ENCODE results near the gene CLCA2.

The CLCA2 gene, protein sequence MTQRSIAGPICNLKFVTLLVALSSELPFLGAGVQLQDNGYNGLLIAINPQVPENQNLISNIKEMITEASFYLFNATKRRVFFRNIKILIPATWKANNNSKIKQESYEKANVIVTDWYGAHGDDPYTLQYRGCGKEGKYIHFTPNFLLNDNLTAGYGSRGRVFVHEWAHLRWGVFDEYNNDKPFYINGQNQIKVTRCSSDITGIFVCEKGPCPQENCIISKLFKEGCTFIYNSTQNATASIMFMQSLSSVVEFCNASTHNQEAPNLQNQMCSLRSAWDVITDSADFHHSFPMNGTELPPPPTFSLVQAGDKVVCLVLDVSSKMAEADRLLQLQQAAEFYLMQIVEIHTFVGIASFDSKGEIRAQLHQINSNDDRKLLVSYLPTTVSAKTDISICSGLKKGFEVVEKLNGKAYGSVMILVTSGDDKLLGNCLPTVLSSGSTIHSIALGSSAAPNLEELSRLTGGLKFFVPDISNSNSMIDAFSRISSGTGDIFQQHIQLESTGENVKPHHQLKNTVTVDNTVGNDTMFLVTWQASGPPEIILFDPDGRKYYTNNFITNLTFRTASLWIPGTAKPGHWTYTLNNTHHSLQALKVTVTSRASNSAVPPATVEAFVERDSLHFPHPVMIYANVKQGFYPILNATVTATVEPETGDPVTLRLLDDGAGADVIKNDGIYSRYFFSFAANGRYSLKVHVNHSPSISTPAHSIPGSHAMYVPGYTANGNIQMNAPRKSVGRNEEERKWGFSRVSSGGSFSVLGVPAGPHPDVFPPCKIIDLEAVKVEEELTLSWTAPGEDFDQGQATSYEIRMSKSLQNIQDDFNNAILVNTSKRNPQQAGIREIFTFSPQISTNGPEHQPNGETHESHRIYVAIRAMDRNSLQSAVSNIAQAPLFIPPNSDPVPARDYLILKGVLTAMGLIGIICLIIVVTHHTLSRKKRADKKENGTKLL

DNA sequence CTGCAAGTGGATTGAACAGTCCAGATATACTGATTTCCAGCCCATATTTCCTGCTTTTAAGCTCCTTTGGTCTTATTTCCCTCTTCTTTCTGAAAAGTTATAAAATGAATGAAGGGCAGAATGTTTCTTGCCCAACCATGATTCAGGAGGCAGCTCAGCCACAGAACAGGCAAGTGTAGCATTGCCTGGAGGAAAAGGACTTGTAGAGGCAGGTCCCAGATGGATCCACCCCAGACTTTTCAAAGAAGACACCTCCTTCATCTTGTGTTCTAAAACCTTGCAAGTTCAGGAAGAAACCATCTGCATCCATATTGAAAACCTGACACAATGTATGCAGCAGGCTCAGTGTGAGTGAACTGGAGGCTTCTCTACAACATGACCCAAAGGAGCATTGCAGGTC is at the start of gene CLCA2:
Gene CLCA2 (plus strand): TSS at position 299 of the 400 bp plus-strand sequence. CDS start 77 bp downstream, at position 376.
- DNase-seq = no peak

DNA sequence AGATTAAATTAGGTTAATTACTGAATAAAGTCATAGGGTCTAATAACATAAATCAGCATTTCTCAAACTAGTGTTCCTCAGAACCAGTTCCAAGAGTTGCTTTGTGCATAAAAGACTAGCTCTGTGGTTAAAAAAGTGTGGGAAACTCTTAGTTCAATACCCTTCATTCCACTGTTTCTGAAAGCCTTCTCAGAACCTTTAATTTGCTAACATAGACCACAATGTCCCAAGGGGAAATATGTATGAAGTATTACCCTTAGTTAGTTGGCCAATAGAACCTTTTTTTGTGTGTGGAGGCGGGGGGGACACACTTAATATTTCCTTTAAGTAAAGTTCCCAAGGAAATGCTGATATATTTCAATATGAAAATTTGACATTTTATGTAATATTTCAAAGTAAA is 48.3 kb upstream of the CLCA2 start:
- no peak for DNase-seq

DNA sequence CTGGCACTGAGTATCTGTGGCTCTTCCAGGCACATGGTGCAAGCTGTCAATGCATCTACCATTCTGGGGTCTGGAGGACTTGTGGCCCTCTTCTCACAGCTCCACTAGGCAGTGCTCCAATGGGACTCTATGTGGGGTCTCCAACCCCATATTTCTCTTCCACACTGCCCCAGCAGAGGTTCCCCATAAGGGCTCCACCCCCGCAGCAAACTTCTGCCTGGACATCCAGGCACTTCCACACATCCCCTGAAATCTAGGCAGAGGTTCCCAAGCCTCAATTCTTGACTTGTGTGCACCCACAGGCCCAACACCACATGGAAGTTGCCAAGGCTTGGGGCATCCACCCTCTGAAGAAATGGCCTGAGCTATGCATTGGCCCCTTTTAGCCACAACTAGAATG is 46.6 kb upstream of the CLCA2 start:
- no peak for DNase-seq

DNA sequence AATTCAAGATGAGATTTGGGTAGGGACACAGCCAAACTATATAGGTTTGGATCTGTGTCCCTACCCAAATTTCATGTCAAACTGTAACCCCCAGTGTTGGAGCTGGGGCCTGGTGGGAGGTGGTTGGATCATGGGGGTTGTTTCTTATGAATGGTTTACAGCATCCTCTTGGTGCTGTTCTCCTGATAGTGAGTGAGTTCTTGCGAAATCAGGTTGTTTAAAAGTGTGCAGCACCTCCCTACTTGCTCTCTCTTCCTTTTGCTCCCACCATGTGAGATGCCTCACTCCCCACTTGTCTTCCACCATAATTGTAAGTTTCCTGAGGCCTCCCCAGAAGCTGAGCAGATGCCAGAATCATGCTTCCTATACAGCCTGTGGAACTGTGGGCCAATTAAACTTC is 45.2 kb upstream of the CLCA2 start:
- DNase-seq = no peak

DNA sequence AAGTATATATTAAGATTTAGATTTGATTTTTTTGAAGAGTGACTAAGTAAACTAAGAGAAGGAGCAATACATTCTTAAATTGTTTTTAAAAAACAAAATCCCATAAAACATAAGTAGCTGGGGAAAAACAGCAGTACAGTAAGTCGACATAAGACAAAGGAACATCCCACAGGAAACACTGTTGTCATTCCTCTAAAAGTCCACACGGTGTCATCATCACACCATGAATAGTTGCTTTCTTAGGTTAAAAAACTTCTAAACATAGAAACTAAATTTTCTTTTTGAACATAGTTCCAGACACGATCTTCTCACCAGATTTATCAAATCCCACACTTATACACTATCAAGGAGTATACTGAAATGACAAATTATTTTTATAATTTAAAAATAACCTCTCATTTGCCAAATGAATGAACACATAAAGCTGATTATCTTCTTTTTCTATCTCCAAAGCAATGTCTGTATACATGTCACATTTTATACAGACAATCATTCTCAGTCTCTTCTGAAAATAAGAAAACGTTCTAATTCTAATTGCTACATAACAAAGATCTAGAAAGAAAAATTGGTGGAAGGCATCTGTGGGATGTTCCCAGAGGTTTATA is 43.6 kb upstream of the CLCA2 start:
- DNase-seq = no peak

DNA sequence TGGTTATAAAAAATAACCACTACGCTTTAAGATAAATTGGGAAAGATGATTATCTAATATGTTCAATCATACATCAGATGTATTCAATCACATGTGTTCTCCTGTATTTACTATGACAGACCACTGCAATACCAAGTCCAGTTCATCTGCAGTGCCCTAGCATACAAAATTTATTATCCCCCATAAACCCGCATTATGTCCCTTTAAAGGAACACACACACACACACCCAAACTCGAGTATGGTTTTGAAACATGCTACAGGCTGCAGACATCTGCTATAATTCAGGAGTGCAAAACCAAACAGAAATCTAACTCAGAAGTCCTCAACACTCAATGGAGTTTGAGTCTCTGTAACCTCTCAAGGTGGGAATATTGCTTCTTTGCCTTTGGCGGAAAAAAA is 42.7 kb upstream of the CLCA2 start:
- no peak for DNase-seq

DNA sequence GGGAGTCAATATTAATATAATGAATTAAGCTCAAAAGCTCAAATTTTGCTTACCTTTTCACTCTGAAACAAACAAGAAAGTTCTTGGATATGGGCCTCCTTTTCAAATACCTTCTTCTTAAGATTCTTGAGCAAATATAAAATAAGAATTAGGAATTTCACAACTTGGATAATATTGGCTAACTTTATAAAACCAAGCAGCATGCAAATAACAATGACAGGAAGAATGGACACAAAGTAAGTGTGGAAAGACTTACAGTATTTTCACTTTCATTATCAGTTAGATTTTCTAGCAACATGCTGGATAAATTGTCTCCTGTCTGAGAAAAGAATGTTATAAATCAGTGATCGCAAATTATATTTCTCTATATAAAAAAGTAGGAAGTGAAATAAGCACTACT is 41.1 kb upstream of the CLCA2 start:
- DNase-seq = no peak

DNA sequence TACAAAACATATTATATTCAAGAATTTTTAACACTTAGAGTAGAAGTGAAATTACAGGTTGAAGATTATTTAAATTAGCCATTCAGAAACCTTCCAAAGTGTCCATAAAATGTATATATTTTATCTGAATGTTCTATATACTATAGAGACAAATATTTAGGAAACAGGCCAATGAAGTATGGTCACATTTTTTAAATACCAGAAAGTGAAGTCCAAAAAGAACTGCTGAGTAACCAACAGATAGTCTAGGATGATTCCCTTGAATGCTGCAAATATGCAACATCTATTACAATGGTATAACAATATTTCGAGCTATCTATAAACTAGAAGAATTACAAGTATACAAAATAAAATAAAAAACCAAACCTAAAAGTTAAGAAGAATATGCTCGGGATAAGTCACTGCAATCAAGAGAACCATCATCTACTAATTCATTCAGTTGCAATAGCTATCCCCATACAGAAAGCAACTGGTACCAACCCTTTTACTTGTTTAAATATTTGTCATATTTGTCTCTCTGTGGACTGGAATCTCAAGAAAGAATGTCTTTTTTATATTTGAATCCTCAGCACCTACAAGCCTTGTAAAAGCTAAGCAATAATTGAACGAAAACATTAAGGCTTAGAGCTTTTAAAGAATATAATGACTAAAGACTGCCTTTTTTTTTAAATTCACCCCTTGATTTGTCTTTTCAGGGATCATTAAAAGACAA is 35.9 kb upstream of the CLCA2 start:
- DNase-seq = no peak

DNA sequence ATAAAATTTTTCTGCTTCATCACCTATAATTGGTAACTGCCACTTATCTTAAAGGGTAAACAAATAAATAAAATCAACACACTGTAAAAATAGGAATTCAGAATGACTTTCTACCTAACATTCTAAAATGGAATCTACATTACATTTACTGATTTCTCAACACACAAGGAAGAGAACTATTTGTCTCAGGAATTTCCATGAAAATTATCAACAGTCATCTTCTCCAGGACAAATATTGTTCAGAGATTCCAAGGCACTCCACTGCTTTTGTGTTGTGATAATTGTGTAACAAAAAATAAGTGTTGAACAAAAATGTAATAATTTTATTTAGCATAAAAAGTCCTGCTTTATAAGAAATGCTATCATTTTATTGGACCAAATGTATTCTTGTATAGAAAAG is 35.2 kb upstream of the CLCA2 start:
- no peak for DNase-seq

DNA sequence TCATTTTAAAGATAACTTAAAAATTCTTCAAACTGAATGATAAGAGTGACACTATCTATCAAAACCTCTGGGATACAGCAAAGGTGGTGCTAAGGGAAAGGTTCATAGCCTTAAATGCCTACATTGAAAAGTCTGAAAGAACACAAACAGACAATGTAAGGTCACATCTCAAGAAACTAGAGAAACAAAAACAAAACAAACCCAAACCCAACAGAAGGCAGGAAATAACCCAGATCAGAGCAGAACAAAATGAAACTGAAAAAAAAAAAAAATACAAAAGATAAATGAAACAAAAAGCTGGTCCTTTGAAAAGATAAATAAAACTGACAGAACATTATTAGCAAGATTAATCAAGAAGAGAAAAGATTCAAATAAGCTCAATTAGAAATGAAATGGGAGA is 34.7 kb upstream of the CLCA2 start:
- DNase-seq = no peak

DNA sequence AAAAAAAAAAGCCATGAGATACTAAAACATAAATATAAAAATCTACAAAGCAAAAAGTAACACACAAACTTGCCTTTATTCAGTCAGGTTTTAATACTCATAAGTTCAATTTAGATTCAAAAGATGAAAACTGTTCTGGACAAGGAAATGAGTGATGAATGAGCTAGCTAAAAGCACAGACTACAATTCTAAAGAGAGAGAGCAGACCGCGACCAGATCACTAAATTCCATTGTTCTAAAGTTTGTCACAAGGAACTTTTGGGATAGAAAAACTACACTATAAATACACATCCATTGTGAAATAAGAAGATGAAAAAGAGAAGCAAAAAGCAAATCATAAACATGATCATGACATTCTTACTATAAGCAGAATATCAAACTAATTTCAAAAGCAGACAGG is 29.6 kb upstream of the CLCA2 start:
- no peak for DNase-seq

DNA sequence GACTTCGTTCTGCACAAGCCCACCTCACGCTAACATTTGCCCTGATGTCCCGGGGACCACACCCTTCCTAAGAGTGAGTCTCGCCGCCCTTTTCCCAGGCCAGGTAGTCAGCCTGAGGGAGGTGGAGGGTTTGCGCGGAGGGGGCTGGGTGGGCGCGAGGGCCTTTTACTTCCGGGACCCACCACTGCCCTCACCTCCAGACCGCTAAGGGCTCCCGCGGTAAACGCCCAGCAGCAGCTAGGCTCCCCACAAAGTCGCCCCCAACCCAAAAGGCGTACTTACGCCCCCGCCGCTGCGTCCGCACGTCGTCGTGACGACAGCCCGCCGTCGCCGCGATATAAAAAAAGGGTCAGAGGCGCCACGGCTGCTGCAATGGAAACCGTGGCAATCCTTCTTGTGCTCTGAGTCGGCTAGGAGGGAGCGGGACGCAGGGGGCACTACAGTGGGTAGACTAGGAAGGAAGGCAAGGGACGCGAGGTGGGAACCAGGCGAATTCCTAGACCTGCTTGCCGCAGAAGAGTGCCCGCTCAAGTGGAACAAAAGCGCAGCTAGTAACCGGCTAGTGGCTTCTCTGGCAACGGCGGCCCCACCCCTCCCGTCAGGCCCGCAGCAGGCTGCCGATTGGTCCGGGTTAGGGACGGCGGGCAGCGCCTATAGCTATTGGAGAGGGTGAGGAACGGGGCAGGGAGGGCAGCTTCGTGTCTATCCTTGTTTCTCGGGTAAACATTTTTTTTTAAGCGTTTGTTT is 28.0 kb upstream of the CLCA2 start, which contains the start of gene ODF2L:
Gene ODF2L (minus strand): TSS at position 573 of the 747 bp plus-strand sequence. CDS start 9,296 bp downstream, outside the sequence.
- peak; percentile 88 for DNase-seq

DNA sequence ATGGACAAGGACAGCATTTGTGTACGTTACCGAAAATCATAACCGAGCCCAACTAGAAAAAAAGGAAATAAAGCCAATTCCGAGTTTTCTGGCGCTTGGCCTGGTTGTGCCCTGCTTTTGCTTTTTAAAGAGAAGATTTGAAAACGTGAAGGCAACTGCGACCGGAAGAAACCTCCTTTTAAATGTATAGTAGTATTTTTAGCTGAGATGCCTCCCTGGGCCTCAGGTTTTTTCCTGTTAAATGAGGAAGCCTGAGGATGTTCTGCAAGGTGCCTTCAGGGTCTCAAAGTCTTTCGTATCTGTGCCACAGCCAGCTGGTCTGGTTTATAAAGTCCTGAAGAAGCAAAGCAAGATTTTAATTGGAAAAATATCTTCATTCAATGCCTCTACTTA is 27.5 kb upstream of the CLCA2 start:
- DNase-seq = no peak

DNA sequence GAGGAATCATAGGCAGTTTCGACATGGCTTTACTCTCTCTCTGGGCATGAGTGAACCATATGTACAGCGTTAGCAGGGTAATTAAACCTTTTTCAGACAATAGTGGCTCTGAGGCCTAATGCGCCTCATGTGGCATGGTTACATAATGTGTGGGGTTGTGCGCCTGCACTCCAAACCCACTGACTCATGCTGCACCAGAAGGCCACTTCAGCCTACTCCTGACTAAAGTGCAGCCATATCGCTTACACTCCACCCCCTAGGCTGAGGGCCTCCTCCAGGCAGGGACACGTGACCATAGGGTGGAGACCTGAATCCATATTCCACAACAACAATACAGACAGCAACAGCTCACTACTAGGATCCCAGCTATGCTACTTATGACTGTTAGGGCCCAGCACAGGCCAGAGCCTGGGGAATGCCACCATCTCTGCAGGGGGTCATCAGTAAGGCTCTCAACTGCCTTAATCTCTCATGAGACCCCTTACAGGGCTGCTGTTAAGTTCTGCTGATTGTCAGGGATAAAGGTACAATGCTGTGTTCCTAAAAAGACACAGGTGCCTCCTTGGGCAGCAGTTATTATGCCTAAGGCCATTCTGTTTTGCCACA is 14.5 kb upstream of the CLCA2 start:
- no peak for DNase-seq

DNA sequence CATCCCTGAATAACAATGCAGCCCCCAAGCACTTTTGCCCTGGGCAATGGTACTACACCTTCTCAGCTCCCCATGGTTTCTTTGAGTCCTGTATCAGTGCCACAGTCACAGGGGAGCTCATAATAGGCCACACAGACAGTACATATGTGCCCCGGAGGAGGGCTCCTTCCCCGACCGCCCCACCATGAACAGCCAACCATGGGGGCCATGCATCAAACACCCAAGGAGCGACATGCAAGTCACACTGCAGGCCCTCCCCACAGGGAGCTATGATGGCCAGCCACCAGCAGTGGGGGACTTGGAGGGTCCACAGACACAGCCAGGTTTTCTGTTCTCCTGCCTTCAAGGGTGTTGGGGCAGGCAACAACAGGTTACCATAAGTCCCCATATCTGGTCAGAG is 13.1 kb upstream of the CLCA2 start:
- no peak for DNase-seq

DNA sequence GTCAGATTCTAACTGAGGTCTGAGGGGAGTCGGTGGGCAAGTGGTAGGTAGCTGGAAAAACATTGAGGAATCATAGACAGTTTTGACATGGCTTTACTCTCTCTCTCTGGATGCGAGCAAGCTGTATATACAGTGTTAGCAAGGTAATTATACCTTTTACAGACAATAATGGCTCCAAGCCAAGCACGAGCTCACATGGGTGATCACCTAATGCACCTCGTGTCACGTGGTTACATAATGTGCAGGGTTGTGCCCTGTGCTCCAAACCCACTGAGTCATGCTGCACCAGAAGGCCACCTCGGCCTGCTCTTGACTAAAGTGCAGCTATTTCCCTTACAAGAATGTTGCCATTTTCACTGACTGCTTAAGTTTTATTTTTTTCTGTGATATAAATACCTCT is 7.6 kb upstream of the CLCA2 start:
- DNase-seq = no peak

DNA sequence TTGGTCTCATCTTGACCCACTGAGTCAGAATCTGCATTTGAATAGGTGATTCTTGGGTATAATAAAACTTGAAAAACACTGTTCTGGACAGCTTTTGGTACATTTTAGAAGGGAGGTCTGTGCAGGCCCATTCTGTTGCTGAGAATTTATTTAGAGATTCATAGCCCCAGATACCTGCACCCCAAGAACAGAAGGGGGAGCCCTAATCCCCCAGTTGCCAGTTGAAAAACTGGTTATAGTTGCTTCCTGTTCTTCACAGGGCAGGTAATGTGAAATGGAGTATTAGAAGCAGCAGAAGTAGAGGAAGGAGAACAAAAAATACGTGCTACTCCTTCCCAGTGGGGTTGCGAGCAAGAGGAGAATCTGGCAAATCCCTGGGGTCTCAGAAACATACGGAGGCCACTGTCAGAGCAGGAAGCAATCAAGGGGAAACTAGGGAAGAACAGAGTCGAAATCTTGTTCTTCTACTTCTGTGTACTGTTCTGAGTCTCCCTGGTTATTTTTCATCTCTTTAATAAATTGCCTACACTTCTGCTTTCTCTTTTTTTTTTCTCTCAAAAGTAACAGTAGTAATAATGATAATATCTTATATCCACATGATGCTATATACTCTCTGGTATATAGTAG is 4.6 kb upstream of the CLCA2 start:
- DNase-seq = peak; percentile 27

DNA sequence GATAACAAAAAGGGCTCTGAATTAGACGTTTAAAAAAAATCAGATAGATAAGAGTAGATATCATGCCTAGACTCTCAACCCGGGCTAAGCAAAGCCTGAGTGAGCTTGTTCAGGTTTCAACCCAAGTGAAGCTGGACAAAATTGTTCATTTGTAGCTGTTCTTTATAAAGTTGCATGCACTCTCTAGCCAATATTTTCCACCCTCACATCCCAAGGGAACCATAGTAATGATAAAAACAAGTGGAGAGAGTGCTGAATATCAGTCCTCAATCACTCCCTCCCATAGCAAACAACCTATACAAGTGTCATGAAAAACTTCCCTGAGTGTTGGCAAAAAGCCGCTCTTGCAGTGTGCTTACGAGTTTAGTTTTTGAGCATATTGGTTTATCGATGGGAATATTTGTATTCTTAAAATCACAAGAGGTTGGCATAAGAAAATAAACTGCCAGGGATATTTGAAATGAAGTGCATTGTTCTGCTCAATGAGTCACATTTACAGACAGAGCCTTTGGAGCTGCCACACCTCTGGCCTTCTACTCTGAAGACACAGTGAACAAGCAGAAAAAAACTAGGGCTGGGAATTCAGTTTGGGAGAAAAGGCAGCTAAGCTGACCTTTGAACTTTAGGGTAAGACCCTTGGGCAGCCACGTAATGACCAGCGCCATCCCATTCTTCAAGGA is 2.2 kb upstream of the CLCA2 start:
- no peak for DNase-seq

DNA sequence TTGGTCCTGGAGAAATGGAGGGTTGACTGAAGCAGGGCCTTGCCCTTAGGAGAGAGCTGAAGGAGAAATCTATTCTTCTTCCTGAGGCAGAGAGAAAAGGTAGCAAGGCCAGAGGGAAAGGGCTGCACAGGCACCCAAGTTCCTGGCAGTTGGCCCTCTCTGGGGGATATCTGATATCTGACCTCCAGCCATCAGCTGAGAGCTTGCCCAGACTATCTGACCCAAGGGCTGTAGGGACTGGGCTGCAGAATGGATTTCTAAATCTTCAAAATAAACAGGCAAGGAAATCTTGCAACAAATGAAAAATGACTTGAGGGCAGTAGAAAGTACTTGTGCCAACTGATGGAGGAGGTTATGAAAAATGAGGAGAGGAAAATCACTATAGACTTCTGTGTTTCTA is 498 bp upstream of the CLCA2 start:
- DNase-seq = no peak

DNA sequence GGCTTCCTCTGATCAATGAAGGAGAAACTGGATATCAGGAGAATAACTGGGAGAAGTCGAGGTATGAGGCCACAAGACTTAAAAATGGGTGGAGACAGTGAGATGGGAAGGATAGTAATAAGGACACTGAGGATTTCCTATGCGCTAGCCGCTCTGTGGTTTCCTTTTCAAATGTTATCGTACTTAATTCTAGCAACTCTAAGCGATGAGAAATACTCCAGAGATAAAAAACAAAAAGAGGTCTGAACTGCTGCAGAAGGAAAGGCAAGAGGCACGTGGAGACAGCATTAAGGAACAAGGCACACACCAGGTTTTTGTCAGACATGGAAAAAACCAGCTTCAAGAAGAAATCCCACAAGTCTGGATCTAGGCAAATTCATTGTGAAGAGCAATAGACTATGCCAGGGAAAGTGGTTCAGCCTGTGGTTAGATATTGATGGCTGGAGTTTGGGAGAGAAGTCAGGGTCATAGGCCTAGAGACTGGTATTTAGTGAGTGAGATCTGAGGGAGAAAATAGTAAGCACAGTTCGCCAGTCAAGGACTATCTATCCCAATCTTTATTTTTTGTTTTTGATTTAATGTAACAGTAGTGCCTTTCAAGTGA is 5.3 kb downstream of the CLCA2 start:
- DNase-seq = no peak
